Nephron (organoid): ENCODE data around the gene SGSH.

Experiments
- H3K27ac Mint-ChIP-seq, 3 experiments: 2 replicates each; pipeline ENCODE4 v1.8.0; 2020; ENCODE audit warnings: mixed read lengths in 3 of 3, mild to moderate bottlenecking in 2 of 3, moderate library complexity in 1 of 3
- H3K27me3 Mint-ChIP-seq: 2 replicates; pipeline ENCODE4 v1.8.0; 2021; ENCODE audit warnings: low read depth, mild to moderate bottlenecking, moderate library complexity, mixed read lengths
- H3K36me3 Mint-ChIP-seq: 2 replicates; pipeline ENCODE4 v1.8.0; 2020; ENCODE audit warnings: low read depth, mixed read lengths
- H3K4me1 Mint-ChIP-seq: 2 replicates; pipeline ENCODE4 v1.8.0; 2020; ENCODE audit warnings: mixed read lengths
- H3K4me3 Mint-ChIP-seq, 3 experiments: 2 replicates each; pipeline ENCODE4 v1.8.0; 2020; ENCODE audit warnings: mild to moderate bottlenecking in 3 of 3, mixed read lengths in 3 of 3, moderate library complexity in 2 of 3
- H3K9me3 Mint-ChIP-seq: 2 replicates; pipeline ENCODE4 v1.8.0; 2020; ENCODE audit warnings: mixed read lengths
- CTCF ChIP-seq, 3 experiments: fragments of 200-600 bp; sonication (generic); IDR thresholded peaks; one replicate each; pipeline ENCODE4 v1.5.0; 2021; ENCODE audit warnings: antibody characterized with exemption in 3 of 3; ENCODE audit not compliant: unreplicated experiment in 3 of 3

The SGSH gene

GRCh38 chr17:80236911-80237310, 16.8 kb upstream of the SGSH start:
- TF ChIP-seq CTCF (IDR thresholded peaks at IDR 0.05; ENCODE audit: unreplicated experiment in 3 of 3) = no peak
- peaks cover 74% of the 10 kb centered on the region for H3K36me3 Mint-ChIP-seq
- H3K4me3 Mint-ChIP-seq = no peak overlapping the region
- H3K27ac Mint-ChIP-seq = no peak overlapping the region
- peaks cover 20% of the 10 kb centered on the region for H3K9me3 Mint-ChIP-seq
- no peaks in the 10 kb centered on the region for H3K27me3 Mint-ChIP-seq
- no peaks in the 10 kb centered on the region for H3K4me1 Mint-ChIP-seq

GRCh38 chr17:80233202-80233601, 13.1 kb upstream of the SGSH start:
- Mint-ChIP-seq H3K36me3 (peaks cover 81% of the 10 kb centered on the region), H3K27ac (no peak overlapping the region)

GRCh38 chr17:80232438-80232837, 12.3 kb upstream of the SGSH start:
- Mint-ChIP-seq H3K36me3 (peaks cover 75% of the 10 kb centered on the region), H3K4me3 (no peak overlapping the region), H3K27me3 (no peaks in the 10 kb centered on the region), H3K4me1 (no peaks in the 10 kb centered on the region), H3K27ac (no peak overlapping the region), H3K9me3 (peaks cover 32% of the 10 kb centered on the region)
- TF ChIP-seq CTCF (IDR thresholded peaks at IDR 0.05; ENCODE audit: unreplicated experiment in 3 of 3) = no peak

More at GRCh38 chr17:80233202-80233601, 13.1 kb upstream of the SGSH start:
- no peak overlapping the region for H3K4me3 Mint-ChIP-seq
- H3K27me3 Mint-ChIP-seq = no peaks in the 10 kb centered on the region
- H3K9me3 Mint-ChIP-seq = peaks cover 32% of the 10 kb centered on the region
- no peak for TF ChIP-seq CTCF (IDR thresholded peaks at IDR 0.05; ENCODE audit: unreplicated experiment in 3 of 3)
- no peaks in the 10 kb centered on the region for H3K4me1 Mint-ChIP-seq

- Mint-ChIP-seq H3K27ac (no peak overlapping the region), H3K9me3 (peaks cover 26% of the 10 kb centered on the region), H3K4me1 (no peaks in the 10 kb centered on the region), H3K27me3 (no peaks in the 10 kb centered on the region), H3K36me3 (peaks cover 57% of the 10 kb centered on the region), H3K4me3 (no peak overlapping the region)
- TF ChIP-seq CTCF (IDR thresholded peaks at IDR 0.05; ENCODE audit: unreplicated experiment in 3 of 3) = no peak
Measured at GRCh38 chr17:80229011-80229410, 8.9 kb upstream of the SGSH start.

GRCh38 chr17:80228477-80228876, 8.3 kb upstream of the SGSH start:
- H3K9me3 Mint-ChIP-seq = peaks cover 21% of the 10 kb centered on the region
- no peaks in the 10 kb centered on the region for H3K4me1 Mint-ChIP-seq
- H3K36me3 Mint-ChIP-seq = peaks cover 53% of the 10 kb centered on the region
- H3K27me3 Mint-ChIP-seq = no peaks in the 10 kb centered on the region
- no peak overlapping the region for H3K27ac Mint-ChIP-seq
- no peak overlapping the region for H3K4me3 Mint-ChIP-seq
- TF ChIP-seq CTCF (IDR thresholded peaks at IDR 0.05; ENCODE audit: unreplicated experiment in 3 of 3) = no peak

GRCh38 chr17:80227666-80228065, 7.5 kb upstream of the SGSH start:
- Mint-ChIP-seq H3K36me3 (peaks cover 46% of the 10 kb centered on the region), H3K4me1 (no peaks in the 10 kb centered on the region), H3K4me3 (no peak overlapping the region), H3K27me3 (no peaks in the 10 kb centered on the region), H3K27ac (no peak overlapping the region), H3K9me3 (peaks cover 17% of the 10 kb centered on the region)
- TF ChIP-seq CTCF (IDR thresholded peaks at IDR 0.05; ENCODE audit: unreplicated experiment in 3 of 3) = no peak
